Measurements from ENCODE around the gene SPAG7.
A peak's percentile ranks its signal among the peaks of the same experiment; 100 is the strongest.

SPAG7 gene

GRCh38 chr17:4973256-4974114, 5.9 kb upstream of the SPAG7 start:
- DNase-seq = no peak

- no peak for DNase-seq
Observed at GRCh38 chr17:4972752-4973151, 5.1 kb upstream of the SPAG7 start.

- DNase-seq = no peak
Observed at GRCh38 chr17:4972322-4972721, 4.7 kb upstream of the SPAG7 start.

DNA sequence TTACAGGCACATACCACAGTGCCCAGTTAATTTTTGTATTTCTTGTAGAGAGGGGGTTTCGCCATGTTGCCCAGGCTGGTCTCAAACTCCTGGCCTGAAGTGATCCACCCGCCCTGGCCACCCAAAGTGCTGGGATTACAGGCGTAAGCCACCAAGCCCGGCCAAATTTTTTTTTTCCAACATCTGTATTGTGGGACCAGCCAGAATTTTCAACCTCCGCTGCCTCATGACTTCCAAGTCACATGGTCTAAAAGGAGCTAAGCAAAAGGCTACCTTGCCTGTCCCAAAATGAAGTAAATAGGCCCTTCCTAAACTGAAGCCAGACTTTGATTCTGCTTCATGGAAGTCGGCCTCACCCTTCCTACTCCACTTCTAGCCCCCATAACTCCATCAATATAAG, 4.2 kb upstream of the SPAG7 start:
- no peak for DNase-seq

GRCh38 chr17:4970273-4970672, 2.7 kb upstream of the SPAG7 start:
- no peak for DNase-seq

GRCh38 chr17:4969551-4970173, 2.0 kb upstream of the SPAG7 start:
- DNase-seq = no peak

- DNase-seq = peak; percentile 38
Observed at GRCh38 chr17:4969047-4969550, 1.5 kb upstream of the SPAG7 start.

DNA sequence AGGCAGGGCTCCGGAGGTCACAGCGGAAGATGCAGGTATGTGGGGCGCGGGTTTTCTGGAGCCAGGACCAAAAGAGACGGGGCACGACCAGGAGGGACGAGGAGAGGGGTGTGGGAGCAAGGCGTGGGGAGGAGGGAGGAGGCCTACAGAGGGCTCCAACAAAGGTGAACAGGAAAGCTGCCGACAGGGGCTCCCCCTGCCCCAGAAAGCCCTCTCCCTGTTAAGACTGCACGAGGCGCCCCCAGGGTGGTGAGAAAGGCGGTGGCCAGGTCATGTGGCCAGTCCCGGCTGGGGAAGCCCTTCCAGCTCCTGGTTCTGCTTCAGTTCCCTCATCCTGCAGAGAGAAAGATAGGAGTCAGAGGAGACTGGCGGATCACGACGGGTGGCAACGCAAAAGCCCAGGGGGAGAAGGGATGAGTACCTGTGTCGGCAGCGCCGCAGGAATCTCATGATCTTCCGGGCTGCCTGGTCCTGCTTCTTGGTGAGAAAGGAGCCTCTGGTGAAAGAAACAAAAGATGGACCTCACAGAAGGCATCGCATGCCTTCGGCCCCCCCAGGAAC, 949 bp upstream of the SPAG7 start:
- no peak for DNase-seq

- DNase-seq = peak; percentile 100
Observed at GRCh38 chr17:4966844-4967538, 626 bp downstream of the SPAG7 start.

GRCh38 chr17:4965311-4965986, 2.2 kb downstream of the SPAG7 start:
- DNase-seq = peak; percentile 16

DNA sequence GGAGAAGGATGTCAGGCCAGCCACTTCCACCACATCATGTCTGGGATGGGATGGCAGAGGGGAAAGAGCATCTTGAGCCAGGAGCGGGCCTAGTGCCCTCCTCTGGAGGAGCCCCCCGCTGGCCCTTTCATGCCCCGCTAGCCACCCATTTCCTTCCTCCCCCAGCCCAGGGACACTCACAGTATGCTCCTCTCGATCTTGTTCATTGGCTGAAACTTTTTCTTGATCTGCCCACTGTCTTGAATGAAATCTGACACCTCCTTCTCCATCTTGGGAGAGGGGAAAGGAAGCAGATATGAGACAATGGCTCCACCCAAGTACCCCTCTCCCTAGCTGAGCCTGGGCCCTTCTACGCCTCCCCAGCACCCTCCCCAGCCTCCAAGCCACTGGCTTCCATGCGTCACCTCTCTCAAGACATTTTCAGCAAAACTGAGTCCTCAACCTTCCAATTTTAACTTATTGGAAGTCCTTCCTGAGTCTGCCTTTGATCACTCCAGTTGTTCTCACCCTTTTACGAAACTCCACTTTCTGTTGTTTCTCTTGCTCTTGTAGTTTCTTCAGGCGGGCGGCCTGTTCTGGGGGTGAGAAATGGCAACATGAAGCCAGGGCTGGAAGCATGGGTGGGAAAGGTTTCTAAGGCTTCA, 7.2 kb downstream of the SPAG7 start:
- no peak for DNase-seq

DNA sequence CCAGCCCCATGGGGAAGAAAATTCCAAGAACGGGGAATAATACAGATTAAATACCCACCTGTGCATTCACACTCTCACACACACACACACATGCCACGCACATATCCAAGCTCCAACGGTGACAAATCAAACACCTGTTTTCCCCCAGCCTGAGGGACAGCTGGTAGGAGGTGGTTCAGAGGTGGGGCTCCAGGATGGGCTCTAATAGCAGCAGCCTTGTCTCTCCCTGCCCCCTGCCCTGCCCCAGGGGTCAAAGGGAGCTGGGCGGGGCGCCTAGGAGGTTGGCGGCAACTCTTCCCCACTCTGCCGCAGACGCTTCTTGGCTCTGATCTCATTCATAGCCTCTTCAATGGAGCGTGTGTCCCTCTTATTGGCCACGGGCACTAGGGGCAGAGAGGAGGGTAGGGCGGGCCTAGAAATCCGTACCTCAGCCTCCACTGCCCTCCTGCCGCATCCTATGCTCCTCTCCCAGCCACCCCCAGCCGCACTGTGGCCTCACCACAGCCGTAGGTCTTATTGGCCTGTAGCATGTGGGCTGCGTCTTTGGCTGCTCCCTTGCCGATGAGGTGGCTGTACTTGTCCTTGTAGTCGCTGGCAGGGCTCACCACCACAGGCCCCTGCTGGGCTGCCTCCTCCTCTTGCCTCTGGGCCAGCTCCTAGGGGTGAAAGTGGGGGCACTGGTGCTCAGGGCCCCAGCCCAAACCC, 8.2 kb downstream of the SPAG7 start:
- no peak for DNase-seq

- DNase-seq = no peak
Observed at GRCh38 chr17:4958102-4958501, 9.5 kb downstream of the SPAG7 start.

DNA sequence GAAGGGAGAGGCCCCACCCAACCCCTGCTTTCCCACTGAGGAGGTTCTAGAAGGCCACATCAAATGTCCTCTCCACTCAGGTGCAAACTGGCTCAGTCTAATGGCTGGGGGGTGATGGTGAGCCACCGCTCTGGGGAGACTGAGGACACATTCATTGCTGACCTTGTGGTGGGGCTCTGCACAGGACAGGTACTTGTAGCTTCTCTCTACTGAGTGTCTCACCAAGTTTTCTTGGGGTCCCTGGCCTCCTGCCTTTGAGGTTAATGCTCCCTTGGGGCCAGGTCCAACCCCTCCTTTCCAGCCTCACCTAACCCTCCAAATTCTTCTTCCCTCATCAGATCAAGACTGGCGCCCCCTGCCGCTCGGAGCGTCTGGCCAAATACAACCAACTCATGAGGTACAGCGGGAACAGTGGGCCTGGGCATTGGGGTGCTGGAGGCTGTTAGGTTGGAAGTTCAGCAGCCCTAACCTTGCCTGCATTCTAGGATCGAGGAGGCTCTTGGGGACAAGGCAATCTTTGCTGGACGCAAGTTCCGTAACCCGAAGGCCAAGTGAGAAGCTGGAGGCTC, 11.0 kb downstream of the SPAG7 start:
- no peak for DNase-seq

DNA sequence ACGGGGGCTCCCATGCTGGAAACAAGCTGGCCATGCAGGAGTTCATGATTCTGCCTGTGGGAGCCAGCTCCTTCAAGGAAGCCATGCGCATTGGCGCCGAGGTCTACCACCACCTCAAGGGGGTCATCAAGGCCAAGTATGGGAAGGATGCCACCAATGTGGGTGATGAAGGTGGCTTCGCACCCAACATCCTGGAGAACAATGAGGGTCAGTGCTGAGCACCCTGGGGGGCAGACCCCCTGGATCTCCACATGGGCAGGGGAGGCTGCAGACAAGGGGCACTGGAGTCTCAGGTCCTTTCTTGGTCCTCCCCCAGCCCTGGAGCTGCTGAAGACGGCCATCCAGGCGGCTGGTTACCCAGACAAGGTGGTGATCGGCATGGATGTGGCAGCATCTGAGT, 12.5 kb downstream of the SPAG7 start:
- peak; percentile 18 for DNase-seq

- DNase-seq = peak; percentile 82
Observed at GRCh38 chr17:4953451-4953961, 14.1 kb downstream of the SPAG7 start.

GRCh38 chr17:4951486-4951885, 16.1 kb downstream of the SPAG7 start:
- DNase-seq = no peak

DNA sequence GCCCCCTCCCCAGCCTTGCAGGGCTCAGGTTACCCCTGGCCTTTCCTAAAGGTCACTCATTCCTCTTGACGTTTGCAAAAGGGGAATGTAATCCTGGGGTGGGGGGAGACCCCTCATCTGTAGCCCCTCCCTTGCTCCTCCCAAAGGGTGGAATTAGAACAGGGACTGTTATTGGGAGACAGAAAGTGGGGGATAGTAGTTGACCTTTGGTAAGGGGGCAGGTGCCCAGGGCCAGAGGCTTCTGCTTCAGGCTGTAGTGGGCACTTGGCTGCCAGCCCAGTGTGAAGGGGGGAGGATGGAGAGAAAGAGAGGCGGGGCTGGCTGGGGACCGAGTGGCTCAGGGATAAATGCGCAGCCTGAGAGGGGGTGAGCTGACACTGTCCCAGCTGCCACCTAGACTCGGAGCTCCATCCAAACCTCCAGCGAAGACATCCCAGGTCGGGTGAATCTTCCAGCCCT, 16.8 kb downstream of the SPAG7 start, which contains the start of gene ENO3:
Gene ENO3 (plus strand): TSS at position 374 of the 459 bp plus-strand sequence. CDS start 711 bp downstream, outside the sequence.
- peak; percentile 72 for DNase-seq

DNA sequence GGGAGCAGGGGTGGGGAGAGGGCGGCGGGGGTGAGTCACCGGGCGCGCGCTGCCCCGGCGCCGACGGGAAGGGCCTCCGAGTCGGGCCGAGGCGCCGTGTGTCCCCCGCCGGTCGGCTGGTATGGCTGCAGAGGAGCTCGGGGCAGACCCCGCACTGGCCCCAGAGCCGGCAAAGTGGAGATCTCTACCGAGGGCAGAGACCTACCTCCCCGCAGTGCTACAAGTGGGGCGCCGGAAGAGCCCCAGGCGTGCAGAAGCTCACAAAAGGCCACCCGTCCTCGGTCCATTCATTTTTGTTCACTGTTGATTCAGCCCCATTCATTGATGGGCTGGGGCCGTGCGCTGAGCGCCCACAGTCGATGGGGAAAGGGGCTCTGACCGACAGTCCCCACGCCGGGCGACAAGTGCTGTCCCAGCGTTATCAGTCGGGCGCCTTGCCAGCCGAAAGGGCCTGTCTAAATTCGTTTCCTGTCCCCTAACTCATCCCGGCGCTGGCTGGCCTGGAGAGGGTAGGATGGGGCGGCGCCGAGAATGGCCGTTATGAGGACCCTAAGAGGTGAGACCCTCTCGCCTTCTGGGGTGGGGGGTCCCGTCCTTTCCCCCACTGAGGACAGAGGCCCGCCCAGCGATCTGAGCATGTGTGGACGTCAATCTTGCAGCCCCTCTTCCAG, 17.4 kb downstream of the SPAG7 start:
- peak; percentile 74 for DNase-seq

Data from femur (tissue), 1 donor.